ENCODE measurements around the gene SRRM3. TPM values are rescaled to one million over a fixed set of nuclear protein-coding genes. Genes with fewer than 3 reads are reported as not detected.

The SRRM3 gene
- total and polyA plus RNA-seq, 9 of the 15 experiments (the other 6 are each of a cell fraction or from before 2014, with no cell fraction given) = 0.04 to 0.91 (median 0.46) TPM; not detected in 2

DNA sequence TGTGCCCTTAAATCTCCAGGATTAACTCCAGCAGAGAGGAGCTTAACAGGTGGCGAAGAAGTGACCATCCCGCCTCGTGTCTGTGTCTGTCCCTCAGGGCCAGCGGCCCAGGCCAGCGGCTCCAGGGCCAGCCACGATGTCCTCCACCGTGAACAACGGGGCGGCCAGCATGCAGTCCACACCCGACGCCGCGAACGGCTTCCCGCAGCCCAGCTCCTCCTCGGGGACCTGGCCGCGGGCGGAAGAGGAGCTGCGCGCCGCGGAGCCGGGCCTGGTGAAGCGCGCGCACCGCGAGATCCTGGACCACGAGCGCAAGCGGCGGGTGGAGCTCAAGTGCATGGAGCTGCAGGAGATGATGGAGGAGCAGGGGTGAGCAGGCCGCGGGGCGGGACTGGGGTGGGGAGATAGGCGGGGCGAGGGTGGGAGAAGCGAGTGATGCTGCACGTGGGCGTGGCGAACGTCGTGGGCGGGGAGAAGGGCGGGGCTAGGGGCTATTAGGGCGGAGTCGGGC is 33.3 kb downstream of the SRRM3 start (continued):
- TF ChIP-seq, protein P1, sequence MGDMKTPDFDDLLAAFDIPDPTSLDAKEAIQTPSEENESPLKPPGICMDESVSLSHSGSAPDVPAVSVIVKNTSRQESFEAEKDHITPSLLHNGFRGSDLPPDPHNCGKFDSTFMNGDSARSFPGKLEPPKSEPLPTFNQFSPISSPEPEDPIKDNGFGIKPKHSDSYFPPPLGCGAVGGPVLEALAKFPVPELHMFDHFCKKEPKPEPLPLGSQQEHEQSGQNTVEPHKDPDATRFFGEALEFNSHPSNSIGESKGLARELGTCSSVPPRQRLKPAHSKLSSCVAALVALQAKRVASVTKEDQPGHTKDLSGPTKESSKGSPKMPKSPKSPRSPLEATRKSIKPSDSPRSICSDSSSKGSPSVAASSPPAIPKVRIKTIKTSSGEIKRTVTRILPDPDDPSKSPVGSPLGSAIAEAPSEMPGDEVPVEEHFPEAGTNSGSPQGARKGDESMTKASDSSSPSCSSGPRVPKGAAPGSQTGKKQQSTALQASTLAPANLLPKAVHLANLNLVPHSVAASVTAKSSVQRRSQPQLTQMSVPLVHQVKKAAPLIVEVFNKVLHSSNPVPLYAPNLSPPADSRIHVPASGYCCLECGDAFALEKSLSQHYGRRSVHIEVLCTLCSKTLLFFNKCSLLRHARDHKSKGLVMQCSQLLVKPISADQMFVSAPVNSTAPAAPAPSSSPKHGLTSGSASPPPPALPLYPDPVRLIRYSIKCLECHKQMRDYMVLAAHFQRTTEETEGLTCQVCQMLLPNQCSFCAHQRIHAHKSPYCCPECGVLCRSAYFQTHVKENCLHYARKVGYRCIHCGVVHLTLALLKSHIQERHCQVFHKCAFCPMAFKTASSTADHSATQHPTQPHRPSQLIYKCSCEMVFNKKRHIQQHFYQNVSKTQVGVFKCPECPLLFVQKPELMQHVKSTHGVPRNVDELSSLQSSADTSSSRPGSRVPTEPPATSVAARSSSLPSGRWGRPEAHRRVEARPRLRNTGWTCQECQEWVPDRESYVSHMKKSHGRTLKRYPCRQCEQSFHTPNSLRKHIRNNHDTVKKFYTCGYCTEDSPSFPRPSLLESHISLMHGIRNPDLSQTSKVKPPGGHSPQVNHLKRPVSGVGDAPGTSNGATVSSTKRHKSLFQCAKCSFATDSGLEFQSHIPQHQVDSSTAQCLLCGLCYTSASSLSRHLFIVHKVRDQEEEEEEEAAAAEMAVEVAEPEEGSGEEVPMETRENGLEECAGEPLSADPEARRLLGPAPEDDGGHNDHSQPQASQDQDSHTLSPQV (IDR thresholded peaks at IDR 0.05) = no peak
- TF ChIP-seq KAT8 (IDR thresholded peaks at IDR 0.05; ENCODE audit: low read depth) = no peak
- no peak; the same call in 1 of the 2 replicates for TF ChIP-seq BHLHE40 (IDR thresholded peaks at IDR 0.05; ENCODE audit: low read length)
- TF ChIP-seq ZNF354B (CRISPR knock-in tag; IDR thresholded peaks at IDR 0.05) = no peak
- TF ChIP-seq PRMT5 (CRISPR knock-in tag; IDR thresholded peaks at IDR 0.05) = no peak
- TF ChIP-seq NUFIP1 (IDR thresholded peaks at IDR 0.05; ENCODE audit: partially characterized antibody) = no peak
- peak; percentile 70 for TF ChIP-seq POLR2G (IDR thresholded peaks at IDR 0.05; ENCODE audit: low read depth, low read length)
- peak; percentile 63; the same call in 1 of the 2 replicates for TF ChIP-seq RB1 (IDR thresholded peaks at IDR 0.05; ENCODE audit: low read depth)
- TF ChIP-seq ZNF232 (CRISPR knock-in tag; IDR thresholded peaks at IDR 0.05) = no peak
- peak; percentile 90 to 91 for TF ChIP-seq NRF1 (conservative IDR thresholded peaks at IDR 0.05 in 1 of 2, IDR thresholded peaks at IDR 0.05 in 1 of 2)
- TF ChIP-seq, protein P2, sequence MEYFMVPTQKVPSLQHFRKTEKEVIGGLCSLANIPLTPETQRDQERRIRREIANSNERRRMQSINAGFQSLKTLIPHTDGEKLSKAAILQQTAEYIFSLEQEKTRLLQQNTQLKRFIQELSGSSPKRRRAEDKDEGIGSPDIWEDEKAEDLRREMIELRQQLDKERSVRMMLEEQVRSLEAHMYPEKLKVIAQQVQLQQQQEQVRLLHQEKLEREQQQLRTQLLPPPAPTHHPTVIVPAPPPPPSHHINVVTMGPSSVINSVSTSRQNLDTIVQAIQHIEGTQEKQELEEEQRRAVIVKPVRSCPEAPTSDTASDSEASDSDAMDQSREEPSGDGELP (CRISPR knock-in tag; IDR thresholded peaks at IDR 0.05; ENCODE audit: borderline replicate concordance) = peak; percentile 57; the same call in 1 of the 2 replicates
- TF ChIP-seq SRSF7 (optimal IDR thresholded peaks at IDR 0.05; ENCODE audit: low read depth, low read length) = no peak
- no peak for TF ChIP-seq HNRNPL (IDR thresholded peaks at IDR 0.05; ENCODE audit: low read depth, low read length)
- TF ChIP-seq ATF1 (CRISPR knock-in tag; IDR thresholded peaks at IDR 0.05) = 0 out of 2 replicates have a peak, but pooled peaks have one; percentile 18
- no peak; the same call in 1 of the 2 replicates for TF ChIP-seq ATF1 (tag; IDR thresholded peaks at IDR 0.05)
- no peak for TF ChIP-seq U2AF1 (optimal IDR thresholded peaks at IDR 0.05; ENCODE audit: low read depth, low read length)
- no peak for TF ChIP-seq MED1 (CRISPR knock-in tag; IDR thresholded peaks at IDR 0.05; ENCODE audit: borderline replicate concordance)
- TF ChIP-seq, protein P3, sequence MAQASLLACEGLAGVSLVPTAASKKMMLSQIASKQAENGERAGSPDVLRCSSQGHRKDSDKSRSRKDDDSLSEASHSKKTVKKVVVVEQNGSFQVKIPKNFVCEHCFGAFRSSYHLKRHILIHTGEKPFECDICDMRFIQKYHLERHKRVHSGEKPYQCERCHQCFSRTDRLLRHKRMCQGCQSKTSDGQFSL (CRISPR knock-in tag; IDR thresholded peaks at IDR 0.05) = no peak
- TF ChIP-seq, protein P3 (tag; IDR thresholded peaks at IDR 0.05) = no peak
- TF ChIP-seq, protein P4, sequence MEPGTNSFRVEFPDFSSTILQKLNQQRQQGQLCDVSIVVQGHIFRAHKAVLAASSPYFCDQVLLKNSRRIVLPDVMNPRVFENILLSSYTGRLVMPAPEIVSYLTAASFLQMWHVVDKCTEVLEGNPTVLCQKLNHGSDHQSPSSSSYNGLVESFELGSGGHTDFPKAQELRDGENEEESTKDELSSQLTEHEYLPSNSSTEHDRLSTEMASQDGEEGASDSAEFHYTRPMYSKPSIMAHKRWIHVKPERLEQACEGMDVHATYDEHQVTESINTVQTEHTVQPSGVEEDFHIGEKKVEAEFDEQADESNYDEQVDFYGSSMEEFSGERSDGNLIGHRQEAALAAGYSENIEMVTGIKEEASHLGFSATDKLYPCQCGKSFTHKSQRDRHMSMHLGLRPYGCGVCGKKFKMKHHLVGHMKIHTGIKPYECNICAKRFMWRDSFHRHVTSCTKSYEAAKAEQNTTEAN (CRISPR knock-in tag; IDR thresholded peaks at IDR 0.05) = no peak
- no peak for TF ChIP-seq CBX8 (IDR thresholded peaks at IDR 0.05; ENCODE audit: borderline replicate concordance, extremely low read depth, low read depth, low read length, poor library complexity, severe bottlenecking)
- no peak for TF ChIP-seq TBL1XR1 (IDR thresholded peaks at IDR 0.05; ENCODE audit: low read length in 2 of 2)
- peak; percentile 72 for TF ChIP-seq FIP1L1 (IDR thresholded peaks at IDR 0.05; ENCODE audit: low read depth, low read length, poor library complexity, severe bottlenecking)

Data from K562 (cell line).